OCI-LY3 (cell line): ENCODE results near the gene CACNA1A.

Experiments used
- H2AFZ ChIP-seq: fragments of 200-600, 300-600 bp; shearing (Covaris generic); 2 replicates; pipeline ENCODE4 v1.6.0; 2014; ENCODE audit warnings: antibody characterized with exemption, low read depth, low read length
- H3K27ac ChIP-seq: fragments of 200-600, 300-600 bp; sonication (generic); 2 replicates; pipeline ENCODE4 v1.5.1; 2014; ENCODE audit warnings: mild to moderate bottlenecking, low read length, moderate library complexity, mixed read lengths
- H3K27me3 ChIP-seq: fragments of 200-600, 300-600 bp; sonication (generic); 2 replicates; pipeline ENCODE4 v1.6.1; 2014; ENCODE audit warnings: low read depth, low read length, mixed read lengths
- H3K36me3 ChIP-seq: fragments of 200-600, 300-600 bp; sonication (generic); replicated peaks from 2 replicates; pipeline ENCODE3; 2014; ENCODE audit warnings: low read depth, low read length, mixed read lengths
- H3K4me1 ChIP-seq: fragments of 300-600, 200-600 bp; sonication (generic); 2 replicates; pipeline ENCODE4 v1.6.1; 2014; ENCODE audit warnings: low read length, mixed read lengths
- H3K4me2 ChIP-seq: fragments of 200-600, 300-600 bp; sonication (generic); 2 replicates; pipeline ENCODE4 v1.6.1; 2014; ENCODE audit warnings: low read length, mixed read lengths
- H3K4me3 ChIP-seq: fragments of 300-600, 200-600 bp; sonication (generic); 2 replicates; pipeline ENCODE4 v1.5.1; 2014; ENCODE audit warnings: antibody characterized with exemption, mild to moderate bottlenecking, low read length, moderate library complexity
- H3K79me2 ChIP-seq: fragments of 300-600, 200-600 bp; shearing (Covaris generic); 2 replicates; pipeline ENCODE4 v1.6.1; 2014; ENCODE audit warnings: mild to moderate bottlenecking, low read length, mixed read lengths
- H3K9ac ChIP-seq: fragments of 300-600, 200-600 bp; shearing (Covaris generic); 2 replicates; pipeline ENCODE4 v1.6.0; 2014; ENCODE audit warnings: mild to moderate bottlenecking, low read length, moderate library complexity
- H3K9me3 ChIP-seq: fragments of 200-600, 300-600 bp; shearing (Covaris generic); 2 replicates; pipeline ENCODE4 v1.6.1; 2014; ENCODE audit warnings: low read length, mixed read lengths; ENCODE audit not compliant: insufficient read depth
- H4K20me1 ChIP-seq: fragments of 200-600, 300-600 bp; sonication (generic); 2 replicates; pipeline ENCODE4 v1.6.1; 2016; ENCODE audit warnings: low read length, mixed read lengths; ENCODE audit not compliant: insufficient read depth
- EZH2phosphoT487 ChIP-seq: fragments of 200-600 bp; shearing (Covaris generic); IDR thresholded peaks from 2 replicates; pipeline ENCODE4 v1.6.1; 2018; ENCODE audit warnings: antibody characterized with exemption, mixed run types, low read depth
- TF ChIP-seq, protein P1 (sequence below): fragments of 200-600, 300-600 bp; sonication (generic); IDR thresholded peaks from 2 replicates; pipeline ENCODE4 v1.5.1; 2014; ENCODE audit warnings: antibody characterized with exemption, low read length, low read depth

CACNA1A gene

DNA sequence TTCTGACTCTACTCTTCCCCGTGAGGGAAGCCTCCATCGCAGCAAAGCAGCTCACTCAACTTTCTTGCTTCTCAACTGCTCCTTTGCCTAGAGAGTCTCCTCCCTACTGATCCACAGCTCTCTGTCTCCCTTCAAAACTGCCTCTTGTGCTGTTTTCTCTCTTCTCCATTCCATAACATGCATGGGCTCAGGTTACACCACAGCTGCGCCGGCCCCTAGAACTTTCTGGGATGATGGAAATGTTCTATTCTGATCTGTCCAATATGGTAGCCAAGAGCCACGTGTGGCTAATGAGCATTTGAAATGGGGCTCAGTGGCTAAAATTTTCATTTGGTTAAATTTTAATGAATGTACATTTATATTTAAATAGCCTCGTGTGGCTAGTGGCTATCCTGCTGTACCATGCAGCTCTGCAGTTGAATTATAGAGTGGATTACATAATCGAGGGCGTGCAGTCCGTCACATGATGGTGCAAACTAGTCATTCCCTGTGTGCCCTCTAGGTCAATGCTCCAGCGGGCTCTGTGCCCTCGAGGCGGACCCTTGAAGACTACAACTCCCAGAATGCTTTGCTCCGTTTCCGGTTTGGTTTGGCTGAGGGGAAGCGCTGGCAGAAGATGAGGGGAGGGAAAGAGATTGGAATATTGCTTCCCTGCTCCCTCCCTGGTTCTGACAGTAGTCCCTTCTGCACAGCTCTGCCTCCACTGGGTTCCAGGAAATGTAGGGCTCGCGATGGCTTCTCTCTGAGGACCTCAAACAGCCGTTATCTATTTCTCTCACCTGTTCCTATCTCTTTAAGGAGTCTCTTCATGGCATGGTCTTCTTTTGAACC is 109.8 kb downstream of the CACNA1A start:
- H2AFZ ChIP-seq, result no peak overlapping the region

DNA sequence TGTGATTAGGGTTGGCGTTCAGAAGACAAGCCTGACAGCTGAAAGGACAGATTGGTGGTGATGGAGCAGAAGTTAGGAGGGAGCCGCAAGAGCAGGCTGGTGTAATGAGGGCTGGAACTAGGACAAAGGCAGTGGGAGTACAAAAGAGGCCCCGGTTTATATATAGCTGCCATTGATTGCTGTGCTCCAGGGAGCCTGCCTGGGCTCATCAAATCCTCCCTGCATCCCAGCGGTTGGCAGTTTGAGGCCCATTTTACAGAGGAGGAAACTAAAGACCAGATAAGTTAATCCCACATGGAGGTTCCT is 123.7 kb downstream of the CACNA1A start:
- H3K9ac ChIP-seq, result no peak overlapping the region
- no peaks in the 10 kb centered on the region for H3K36me3 ChIP-seq
- H3K4me2 ChIP-seq, result no peak overlapping the region
- TF ChIP-seq, protein P1, sequence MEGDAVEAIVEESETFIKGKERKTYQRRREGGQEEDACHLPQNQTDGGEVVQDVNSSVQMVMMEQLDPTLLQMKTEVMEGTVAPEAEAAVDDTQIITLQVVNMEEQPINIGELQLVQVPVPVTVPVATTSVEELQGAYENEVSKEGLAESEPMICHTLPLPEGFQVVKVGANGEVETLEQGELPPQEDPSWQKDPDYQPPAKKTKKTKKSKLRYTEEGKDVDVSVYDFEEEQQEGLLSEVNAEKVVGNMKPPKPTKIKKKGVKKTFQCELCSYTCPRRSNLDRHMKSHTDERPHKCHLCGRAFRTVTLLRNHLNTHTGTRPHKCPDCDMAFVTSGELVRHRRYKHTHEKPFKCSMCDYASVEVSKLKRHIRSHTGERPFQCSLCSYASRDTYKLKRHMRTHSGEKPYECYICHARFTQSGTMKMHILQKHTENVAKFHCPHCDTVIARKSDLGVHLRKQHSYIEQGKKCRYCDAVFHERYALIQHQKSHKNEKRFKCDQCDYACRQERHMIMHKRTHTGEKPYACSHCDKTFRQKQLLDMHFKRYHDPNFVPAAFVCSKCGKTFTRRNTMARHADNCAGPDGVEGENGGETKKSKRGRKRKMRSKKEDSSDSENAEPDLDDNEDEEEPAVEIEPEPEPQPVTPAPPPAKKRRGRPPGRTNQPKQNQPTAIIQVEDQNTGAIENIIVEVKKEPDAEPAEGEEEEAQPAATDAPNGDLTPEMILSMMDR, result no peak
- TF ChIP-seq EZH2phosphoT487, result no peak
- H3K4me1 ChIP-seq, result no peaks in the 10 kb centered on the region
- no peaks in the 10 kb centered on the region for H4K20me1 ChIP-seq
- H3K79me2 ChIP-seq, result no peaks in the 10 kb centered on the region
- H3K27me3 ChIP-seq, result no peaks in the 10 kb centered on the region
- H2AFZ ChIP-seq, result no peak overlapping the region
- H3K4me3 ChIP-seq, result no peak overlapping the region
- H3K9me3 ChIP-seq, result no peaks in the 10 kb centered on the region
- H3K27ac ChIP-seq, result no peak overlapping the region

More for the DNA sequence above, 109.8 kb downstream of the CACNA1A start:
- Histone ChIP-seq H3K4me2 (no peak overlapping the region), H3K9me3 (no peaks in the 10 kb centered on the region), H3K36me3 (no peaks in the 10 kb centered on the region), H3K4me3 (no peak overlapping the region), H3K9ac (no peak overlapping the region), H3K27me3 (peaks cover 32% of the 10 kb centered on the region; the same call in 1 of the 2 replicates), H3K27ac (no peak overlapping the region), H3K79me2 (no peaks in the 10 kb centered on the region), H4K20me1 (no peaks in the 10 kb centered on the region), H3K4me1 (no peaks in the 10 kb centered on the region)
- TF ChIP-seq EZH2phosphoT487, result no peak
- TF ChIP-seq, protein P1, result no peak

DNA sequence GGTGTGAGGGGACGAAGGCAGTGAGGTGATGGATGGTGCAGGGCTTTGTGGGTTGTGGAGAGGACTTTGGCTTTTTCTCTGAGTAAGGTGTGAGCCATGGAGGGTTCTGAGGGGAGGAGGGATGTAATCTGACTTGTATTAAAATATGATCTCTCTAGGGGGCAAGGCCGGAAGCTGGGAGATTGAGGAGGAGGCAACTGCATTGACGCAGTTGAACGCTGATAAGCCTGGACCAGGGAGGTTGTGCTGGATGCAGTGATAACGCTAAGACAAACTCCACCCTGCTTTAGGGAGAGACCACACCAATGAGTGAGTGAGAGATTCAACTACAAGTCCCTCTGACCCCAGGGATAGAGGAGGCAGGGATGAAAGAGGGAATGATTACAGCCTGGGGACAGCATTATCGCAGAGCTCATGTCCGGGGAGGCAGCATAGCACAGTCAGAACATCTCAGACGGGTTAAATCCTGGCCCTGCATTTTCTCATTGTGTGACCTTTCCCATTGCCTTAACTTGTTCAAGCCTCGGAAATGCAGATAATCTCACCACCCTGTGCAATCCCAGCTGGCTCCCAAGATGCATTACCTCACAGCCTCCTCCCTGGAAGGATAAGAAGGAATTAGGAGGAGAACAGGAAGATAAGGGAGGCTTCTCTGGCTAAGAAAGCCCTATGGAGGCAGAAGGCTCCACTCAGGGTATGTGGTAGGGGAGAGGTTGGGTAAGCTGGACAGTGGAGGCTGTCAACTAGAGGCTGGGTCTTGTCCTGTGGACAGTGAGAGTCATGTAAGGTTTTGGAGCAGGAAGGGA is 124.2 kb downstream of the CACNA1A start:
- Histone ChIP-seq H3K4me2 (no peak overlapping the region), H3K9me3 (no peaks in the 10 kb centered on the region), H3K27ac (no peak overlapping the region), H3K79me2 (no peaks in the 10 kb centered on the region), H3K4me3 (no peak overlapping the region), H3K36me3 (no peaks in the 10 kb centered on the region), H3K27me3 (no peaks in the 10 kb centered on the region), H4K20me1 (no peaks in the 10 kb centered on the region), H3K9ac (no peak overlapping the region), H3K4me1 (no peaks in the 10 kb centered on the region), H2AFZ (no peak overlapping the region)
- TF ChIP-seq, protein P1, result no peak
- TF ChIP-seq EZH2phosphoT487, result no peak

DNA sequence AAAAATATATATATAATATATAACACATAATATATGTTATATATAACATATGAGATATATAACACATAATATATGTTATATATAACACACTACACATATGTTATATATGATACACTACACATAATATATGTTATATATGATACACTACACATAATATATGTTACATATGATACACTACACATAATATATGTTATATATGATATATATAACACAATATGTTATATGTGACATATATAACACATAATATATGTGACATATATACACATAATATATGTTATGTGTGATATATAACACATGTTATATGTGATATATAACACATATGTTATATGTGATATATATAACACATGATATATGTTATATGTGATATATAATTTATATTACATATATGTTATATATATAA is 129.7 kb downstream of the CACNA1A start:
- H3K27me3 ChIP-seq, result peaks cover 5% of the 10 kb centered on the region
- no peaks in the 10 kb centered on the region for H3K79me2 ChIP-seq
- H3K36me3 ChIP-seq, result no peaks in the 10 kb centered on the region
- H3K4me1 ChIP-seq, result no peaks in the 10 kb centered on the region
- no peak overlapping the region for H3K27ac ChIP-seq
- no peak overlapping the region for H3K4me2 ChIP-seq
- H3K4me3 ChIP-seq, result no peak overlapping the region
- no peaks in the 10 kb centered on the region for H4K20me1 ChIP-seq
- no peak overlapping the region for H2AFZ ChIP-seq
- no peaks in the 10 kb centered on the region for H3K9me3 ChIP-seq
- H3K9ac ChIP-seq, result no peak overlapping the region
- TF ChIP-seq, protein P1, result no peak
- TF ChIP-seq EZH2phosphoT487, result no peak
